ENCODE results near the gene HDAC8.
"Not testable (repeated sequence)": the region's sequence is repeated elsewhere in the genome, so short reads cannot be mapped to it uniquely, and the experiment has no call there.

The HDAC8 gene

DNA sequence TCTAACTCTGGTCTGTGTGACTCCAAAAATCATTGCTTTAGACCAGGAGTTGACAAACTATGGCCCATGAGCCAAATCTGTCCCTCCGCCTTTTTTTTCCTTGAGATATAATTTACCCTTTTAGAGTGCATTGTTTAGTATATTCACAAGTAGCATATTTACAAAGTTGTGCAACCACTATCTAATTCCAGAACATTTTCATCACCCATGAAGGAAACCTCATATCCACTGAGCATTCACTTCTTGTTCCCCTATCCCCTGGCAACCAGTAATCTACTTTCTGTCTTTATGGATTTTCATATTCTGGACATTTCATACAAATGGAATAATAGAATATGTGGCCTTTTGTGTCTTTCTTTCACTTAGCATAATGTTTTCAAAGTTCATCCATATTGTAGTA is 199.5 kb downstream of the HDAC8 start:
- DNase-seq (ENCODE audit: low read depth) = no peak

DNA sequence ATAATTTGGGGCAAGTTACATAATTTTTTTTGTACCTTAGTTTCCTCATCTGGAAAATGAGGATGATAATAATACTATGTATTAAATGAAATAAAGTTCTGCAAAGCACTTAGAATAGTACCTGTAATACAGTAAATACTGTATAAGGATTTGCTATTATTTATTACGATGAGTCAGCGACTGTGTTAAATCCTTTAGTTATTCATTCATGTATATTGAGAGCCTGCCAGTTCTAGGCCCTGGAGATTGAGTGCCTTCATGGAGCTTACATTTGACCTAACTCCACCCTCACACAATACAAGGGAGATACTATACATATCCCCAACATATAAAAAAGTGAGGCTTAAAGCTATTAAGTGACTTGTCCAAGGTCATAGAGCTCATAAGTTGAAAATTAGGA is 199.9 kb downstream of the HDAC8 start:
- DNase-seq (ENCODE audit: low read depth) = no peak

DNA sequence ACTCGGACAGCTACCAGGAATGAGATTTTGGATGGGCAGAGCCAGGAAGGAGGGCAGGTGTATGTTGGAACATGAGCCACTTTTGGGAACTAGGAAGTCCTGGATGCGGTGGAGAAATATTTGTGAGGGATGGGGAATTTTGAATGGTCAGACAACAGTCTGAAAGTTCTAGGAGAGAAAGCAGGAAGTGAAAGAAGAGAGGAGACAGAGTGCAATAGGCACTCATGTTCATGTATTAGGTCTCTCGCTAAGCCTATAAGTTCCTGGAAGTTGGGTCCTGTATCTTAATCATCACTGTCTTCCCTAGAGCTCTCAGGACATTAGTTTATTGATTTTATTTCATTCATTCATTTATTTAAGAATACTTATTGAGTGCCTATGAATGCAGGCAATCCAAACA is 201.2 kb downstream of the HDAC8 start:
- DNase-seq (ENCODE audit: low read depth) = no peak

DNA sequence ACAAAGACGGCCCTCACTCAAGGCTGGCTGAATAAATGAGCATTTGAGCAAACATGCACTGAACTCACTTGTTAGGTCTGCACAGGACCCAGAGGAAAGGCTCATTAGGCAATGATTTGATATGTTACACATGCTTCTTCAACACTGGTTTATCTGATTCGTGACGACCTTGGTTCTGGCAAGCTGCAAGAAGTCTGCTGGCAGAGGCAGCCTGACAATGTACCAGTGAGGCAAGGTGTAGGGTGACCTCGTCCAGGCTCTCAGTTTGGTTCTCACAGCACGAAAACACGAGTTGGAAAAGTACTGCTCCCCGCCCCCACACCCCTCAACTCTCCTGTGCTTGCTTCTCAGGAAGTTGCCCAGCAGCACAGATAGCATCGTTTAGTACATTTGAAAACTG is 203.8 kb downstream of the HDAC8 start:
- DNase-seq (ENCODE audit: low read depth) = no peak

DNA sequence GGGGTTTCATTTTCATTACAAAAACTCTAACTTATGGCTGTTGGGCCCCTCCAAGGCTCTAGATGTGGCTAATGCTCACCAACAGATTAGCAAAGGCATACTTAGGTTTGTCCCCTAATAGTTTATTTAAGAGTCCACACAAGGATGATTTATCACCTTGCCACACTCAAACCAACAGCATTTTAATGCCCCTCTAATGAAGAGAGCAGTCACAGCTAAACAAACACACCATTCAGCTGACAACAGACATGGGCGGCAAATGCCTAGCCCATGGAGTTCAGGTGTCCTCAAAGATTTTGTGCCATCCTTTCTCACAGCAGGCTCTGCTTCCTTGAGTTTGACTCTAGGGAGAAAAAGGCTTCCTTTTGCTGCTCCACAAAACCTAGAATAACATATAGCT is 205.1 kb downstream of the HDAC8 start:
- no peak for DNase-seq (ENCODE audit: low read depth)

DNA sequence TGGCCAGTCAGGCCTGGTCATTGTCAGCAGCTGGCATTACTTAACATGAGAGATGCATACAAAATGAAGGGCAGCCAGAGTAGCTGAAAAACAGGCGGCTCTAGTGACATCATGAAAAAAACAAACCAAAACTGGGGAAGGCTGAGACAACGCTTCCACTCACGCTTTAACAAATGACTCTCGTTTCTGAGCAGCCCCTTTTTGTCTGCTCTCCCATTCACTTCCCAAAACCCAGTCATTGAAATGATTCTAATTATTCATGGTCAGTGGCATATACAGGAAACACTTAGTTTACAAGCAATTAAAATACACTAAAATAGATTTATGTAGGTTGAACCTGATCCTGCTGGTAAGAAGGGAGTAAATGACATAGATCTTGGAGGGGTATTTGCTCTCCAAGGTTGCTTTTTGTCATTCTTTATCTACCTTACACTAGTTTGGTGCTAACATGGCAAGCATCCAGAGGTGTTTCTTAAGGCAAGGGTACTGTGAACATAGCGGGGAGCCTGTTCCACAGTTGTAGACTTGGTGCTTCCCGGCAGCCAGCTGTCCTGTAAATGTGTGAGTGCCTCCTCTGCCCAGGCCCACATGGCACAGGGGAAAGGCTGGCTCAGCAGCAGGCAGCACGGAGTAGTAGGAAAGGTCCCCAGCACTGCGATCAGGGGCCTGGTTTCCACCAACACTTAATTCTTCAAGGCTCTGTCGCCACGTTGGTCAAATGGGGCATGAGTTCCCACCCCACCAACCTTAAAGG is 205.8 kb downstream of the HDAC8 start:
- DNase-seq (ENCODE audit: low read depth) = no peak

DNA sequence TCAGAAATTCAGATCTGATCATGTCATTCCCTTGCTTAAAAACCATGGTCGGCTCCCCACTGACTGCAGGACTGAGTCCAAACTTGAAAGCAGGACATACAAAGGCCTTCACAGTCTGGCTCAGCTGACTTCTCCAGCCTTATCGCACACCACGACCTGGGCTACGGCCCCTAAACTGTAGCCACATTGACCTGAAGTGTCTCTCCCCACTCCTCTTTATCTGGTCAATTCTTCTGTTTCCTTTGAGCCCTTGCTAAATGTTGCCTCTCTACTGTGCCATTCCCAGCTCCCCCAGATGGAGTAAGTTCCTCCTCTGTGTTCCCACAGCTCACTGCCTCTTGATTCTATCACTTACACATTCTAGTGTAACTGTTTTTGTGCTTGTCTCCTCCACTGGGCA is 206.5 kb downstream of the HDAC8 start:
- peak; percentile 79 for DNase-seq (ENCODE audit: low read depth)

DNA sequence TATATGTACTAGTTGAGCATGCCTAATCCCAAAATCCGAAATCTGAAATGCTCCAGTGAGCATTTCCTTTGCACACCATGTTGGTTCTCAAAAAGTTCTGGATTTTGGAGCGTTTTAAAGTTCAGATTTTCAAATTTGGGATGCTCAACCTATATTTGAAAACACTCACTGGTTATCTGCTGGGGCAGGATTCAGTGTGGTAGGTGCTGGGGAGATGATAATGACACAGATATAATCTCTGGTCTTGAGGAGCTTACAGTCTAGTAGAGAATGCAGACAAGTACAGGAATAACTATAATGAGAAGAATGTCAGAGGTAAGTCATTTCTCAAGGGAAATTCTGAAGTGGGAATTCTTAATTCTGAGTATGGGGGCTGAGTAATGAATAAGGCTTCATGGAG is 207.5 kb downstream of the HDAC8 start:
- DNase-seq (ENCODE audit: low read depth) = no peak

DNA sequence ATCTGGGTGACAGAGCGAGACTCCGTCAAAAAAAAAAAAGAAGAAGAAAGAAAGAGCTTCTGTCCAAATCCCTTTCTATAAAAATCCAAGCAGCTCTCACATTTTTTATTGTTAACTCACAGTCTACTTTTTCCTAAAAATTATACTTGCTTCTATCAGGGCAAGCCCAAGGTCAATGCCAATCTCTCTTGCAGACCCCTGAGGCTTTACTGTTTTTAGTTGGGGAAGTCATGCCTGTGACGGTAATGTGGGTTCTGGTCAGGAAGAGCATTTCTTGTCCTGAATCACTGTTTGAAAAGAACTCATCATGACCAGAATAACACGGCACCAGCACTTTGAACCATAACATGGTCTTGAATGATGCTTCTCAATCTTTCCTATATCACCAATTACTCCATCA is 212.3 kb downstream of the HDAC8 start:
- DNase-seq (ENCODE audit: low read depth) = no peak

DNA sequence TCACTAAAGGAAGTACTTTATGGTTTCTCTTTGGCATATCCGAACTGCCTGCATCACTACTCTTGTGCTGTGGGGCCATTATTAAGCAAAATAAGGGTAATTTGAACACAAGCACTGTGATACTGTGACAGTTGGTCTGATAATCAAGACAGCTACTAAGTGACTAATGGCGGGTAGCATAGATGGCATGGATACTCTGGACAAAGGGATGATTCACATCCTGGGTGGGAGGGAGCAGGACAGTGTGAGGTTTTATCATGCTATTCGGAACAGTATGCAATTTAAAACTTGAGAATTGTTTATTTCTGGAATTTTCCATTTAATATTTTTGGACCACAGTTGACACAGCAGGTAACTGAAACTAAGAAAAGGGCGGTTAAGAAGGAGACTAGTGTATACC is 214.3 kb downstream of the HDAC8 start:
- no peak for DNase-seq (ENCODE audit: low read depth)

DNA sequence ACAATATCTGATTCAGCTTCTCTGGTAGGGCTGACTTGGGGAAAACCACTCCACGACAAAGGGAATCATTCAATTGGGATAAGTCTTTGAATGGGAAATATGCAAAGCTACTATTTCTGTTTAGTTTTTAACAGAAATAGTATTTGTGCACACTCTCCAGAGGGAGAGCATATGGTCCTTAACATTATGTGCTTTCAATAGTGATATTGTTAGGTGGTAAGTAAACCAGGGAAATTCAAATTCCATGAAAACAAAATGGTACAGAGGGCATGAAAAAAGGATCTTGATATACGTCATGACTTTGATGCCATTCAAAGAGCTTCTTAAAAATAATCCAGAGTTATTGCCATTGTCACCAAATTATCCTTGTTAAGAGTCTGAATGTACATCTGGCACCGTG is 219.9 kb downstream of the HDAC8 start:
- DNase-seq (ENCODE audit: low read depth) = no peak

DNA sequence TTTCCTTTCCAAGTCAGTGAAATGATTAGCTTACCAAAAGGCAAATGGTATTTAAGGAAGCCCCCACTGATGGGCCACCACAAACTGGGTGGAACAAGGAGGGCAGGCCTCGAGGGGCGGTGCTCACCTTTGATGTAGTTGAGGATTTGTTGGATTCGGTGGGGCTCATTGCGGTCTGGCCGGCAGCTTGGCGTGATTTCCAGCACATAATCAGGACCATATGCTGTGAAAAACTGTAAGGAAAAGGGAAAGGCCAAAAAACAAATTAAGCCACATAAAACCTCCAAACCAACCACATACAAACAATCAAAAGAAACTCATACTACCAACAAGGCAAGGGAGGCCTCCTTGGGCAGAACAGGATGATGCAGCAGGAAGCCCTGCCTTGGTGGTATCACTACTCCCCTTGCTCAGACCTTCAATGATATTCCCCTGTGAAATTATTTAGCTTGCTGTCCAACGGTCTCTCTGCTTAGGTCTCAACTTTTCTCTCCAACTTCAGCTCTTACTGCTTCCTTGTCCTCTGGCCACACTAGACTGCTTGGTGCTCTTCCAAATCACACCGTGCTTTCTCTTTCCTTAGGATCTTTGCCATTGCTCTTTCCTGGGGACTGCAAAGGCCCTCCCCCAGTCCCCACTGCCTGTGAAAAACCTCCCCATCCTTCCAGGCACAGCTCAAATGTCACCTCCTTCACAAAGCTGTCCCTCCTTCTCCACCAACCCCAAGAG is 220.9 kb downstream of the HDAC8 start:
- no peak for DNase-seq (ENCODE audit: low read depth)

DNA sequence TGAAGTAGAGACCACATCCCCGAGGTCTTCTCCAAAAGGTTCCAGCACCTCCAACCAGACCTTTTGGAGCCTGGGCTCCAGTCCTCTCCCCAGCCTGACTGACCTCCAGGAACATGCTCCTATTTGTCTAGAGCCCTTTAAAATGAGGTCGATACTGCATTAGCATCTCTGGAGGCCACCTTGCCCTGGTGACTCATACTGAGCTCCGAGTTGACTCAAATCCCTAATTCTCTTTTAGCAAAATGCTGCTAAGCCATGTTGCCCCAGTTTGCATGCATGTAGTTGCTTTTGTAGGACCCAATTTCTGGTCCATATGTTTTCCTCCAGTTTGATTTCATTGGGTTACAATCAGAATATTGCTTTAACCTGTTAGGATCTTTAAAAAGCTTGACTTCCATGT is 223.5 kb downstream of the HDAC8 start:
- DNase-seq (ENCODE audit: low read depth) = no peak

DNA sequence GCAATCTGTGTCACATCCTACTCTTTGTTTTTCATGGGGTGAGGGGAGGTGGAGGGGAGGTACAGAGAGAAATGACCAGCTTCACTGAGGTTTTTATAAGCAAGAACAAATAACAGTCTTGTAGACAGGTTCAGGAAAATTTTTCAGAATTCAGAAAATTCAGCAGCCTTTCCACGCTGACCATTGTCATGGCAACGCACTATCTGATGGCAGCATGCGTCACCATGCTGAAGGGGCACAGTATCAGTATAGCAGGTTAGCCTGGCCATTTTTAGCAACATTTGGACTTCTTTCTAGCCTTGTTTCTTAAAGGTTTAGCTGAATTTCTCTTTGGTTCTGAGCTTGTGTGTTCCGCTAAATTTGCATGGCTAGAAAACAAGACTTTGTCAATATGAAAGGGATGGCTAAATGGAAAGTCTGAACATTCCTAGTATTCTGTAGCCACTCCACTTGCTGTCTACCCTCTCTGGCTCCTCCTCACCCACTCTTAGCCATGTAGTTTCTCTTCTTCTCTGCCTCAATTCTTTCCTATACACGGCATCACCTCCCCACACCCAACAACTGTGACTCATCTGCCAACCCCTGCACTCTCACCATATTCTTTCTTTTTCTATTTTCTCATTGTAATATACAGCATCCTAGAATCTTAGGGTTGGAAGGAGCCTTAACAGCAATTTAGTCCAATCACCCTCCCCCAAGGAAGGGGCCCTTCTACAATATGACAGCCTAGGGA is 224.2 kb downstream of the HDAC8 start:
- DNase-seq (ENCODE audit: low read depth) = no peak

DNA sequence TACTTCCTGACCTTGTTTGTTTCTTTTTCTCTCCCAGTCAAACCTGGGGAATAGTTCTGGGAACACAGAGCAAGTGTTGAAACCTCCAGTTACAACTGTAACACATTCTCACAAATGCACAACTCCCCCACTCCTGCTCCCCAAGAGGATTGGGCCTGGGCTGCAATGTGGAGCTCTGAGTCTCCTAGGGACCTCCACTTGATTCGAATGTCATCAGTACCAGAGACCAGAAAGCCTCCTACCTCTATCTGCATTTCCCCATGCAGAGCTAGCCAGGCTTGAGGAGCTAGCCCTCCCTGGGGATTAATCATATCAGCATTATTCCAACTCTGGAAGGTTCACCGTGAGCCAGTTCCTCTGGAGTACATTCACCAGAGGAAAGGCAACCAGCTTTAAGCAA is 225.3 kb downstream of the HDAC8 start:
- no peak for DNase-seq (ENCODE audit: low read depth)

DNA sequence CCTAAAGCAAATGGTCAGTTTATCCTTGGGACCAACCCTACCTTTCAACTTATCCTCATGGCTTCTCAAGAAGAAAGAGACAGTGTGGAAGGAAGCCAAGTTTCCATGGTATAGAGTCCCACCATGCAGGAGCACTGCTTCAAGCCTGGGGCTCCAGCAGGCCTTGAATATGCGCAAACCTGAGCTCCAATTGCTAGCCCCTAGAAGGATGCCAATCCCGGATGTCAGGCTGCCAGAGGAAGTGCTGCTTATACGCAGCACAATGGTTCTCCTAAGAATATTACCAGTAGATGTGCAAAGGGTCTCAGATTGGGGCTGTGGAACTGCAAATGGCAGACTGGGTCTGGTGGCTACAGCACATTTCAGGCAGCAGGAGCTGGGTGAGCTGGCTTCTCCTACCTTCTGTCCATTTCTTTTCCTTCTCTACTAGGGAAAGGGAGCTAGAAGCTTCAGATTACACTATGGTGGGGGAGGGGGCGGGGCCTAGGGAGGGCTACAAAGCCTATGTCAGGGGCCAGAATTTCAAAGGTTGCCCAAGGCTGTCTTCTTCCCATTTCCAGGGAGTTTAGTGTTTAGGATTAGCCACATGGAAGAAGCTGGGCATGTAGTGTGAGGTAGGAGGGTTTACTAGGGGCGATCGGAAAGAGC is 226.2 kb downstream of the HDAC8 start:
- DNase-seq (ENCODE audit: low read depth) = no peak

DNA sequence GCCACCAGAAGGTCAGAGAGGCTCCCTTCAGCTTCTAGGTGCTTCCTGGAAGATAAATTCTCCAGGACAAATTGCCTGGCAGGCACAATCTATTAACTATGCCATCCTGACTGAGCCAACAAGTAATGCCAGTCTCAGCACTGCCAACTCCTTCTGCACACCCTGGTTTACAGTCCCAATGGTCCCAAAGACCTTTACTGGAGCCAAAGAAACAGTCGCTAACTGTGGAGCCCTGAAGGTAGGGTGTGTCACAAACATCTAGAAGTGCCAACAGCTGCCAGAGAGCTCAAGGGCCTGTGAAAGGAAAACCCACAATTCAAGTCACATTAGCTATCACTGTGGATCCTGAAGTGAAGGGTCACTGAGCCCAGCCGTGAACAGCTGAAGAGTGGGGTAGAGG is 232.0 kb downstream of the HDAC8 start:
- no peak for DNase-seq (ENCODE audit: low read depth)

DNA sequence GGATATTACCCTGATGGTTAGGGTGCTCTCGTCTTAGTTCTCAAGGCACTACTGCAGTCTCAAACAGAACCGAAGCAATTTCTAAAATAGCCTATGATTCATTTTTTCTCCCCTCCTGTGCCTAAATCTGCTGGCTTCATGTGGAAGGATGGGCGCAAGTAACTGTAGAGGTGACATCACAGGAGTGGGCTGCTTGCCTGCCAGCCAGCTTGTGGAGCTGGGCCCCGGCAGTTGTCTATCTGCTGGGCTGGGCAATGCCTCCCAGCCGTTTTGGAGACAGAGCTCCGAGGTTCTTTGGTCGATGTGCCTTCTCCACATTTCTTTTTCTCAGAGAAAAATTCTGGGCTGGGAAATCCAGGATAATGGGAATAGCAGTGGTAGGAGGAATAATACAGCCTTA is 232.6 kb downstream of the HDAC8 start:
- no peak for DNase-seq (ENCODE audit: low read depth)

DNA sequence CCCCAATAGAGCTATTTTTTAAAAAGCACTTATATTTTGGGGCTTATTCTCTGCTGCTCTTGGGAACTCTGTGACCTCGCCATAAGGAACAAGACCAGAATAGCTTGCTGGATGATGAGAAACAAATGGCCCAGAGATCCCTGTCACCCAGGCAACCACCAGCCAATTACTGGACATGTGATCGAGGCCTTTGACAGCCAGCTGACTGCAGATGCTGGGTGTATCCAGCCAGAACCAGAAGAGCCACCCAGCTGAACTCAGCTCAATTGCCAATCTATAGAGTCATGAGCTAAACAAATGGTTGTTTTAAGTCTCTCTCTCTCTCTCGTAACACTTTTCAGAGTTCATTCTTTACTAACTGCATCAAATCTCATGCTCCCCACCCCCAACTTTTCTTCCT is 242.5 kb downstream of the HDAC8 start:
- no peak for DNase-seq (ENCODE audit: low read depth)

DNA sequence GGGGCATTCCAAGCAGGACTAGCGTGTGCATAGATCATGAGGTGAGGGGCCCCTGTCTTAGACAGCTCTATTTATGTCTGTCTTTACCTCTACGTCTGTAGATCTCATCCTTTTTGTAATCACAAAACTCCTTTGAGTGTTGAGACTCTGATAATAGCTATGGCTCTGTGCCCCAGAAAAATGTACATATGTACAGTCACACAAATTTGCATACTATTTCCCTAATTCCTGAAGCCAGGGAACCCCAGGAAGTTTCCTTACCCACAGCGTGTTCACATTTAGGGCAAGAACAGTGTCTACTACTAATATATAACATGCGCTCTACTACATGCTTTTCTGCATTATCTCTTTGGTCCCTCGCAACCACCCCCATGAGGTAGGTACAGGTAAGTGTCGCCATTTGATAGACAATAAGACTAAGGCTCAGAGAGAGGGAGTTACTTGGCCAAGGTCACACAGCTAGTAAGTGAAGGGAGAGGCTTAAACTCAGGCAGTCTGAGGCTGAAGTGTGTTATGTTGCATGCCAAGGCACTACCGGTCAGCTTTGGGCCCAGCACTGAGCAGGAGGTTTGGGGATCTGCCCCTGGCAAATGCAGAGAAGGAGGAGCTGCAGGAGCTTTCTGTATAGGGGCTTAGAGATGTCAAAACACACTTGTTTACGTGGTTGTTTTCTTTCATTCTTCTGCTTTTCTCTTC is 245.9 kb downstream of the HDAC8 start:
- no peak for DNase-seq (ENCODE audit: low read depth)

DNA sequence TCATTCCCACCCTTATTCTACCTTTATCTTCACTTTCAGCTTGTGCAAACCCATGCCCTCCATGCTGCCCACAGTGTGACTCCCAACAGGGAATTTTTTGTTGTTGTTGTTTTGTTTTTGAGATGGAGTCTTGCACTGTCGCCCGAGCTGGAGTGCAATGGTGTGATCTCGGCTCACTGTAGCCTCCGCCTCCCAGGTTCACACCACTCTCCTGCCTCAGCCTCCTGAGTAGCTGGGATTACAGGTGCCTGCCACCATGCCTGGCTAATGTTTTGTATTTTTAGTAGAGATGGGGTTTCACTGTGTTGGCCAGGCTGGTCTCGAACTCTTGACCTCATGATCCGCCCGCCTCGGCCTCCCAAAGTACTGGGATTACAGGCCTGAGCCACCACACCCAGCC is 253.0 kb downstream of the HDAC8 start:
- DNase-seq (ENCODE audit: low read depth) = not testable (repeated sequence)

DNA sequence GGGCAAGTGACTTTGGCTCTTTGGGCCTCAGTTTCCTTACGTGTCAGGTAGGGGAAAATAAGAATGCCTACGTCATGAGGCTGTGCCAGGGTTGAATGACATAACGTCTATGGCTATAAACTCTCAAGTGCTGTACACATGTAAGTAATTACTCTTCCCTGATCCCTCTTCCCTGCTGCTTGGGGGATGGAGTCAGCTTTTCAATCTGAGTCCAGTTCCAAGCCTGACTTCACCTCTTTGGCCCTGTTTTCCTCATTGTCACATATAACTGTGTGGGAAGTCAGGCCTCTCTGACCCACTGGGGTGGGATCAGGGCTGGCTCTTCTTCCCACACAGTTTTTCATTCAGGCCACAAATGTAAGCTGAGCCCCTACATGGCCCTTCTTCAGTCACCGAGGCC is 255.5 kb downstream of the HDAC8 start:
- DNase-seq (ENCODE audit: low read depth) = no peak
